ENCODE data around the gene PLA2G2F. TPM values are rescaled to one million over a fixed set of nuclear protein-coding genes. Genes with fewer than 3 reads are reported as not detected.
A peak's percentile ranks its signal among the peaks of the same experiment; 100 is the strongest.

PLA2G2F gene
- total and polyA plus RNA-seq, 9 of the 15 experiments (the other 6 are each of a cell fraction or from before 2014, with no cell fraction given), result not detected

DNA sequence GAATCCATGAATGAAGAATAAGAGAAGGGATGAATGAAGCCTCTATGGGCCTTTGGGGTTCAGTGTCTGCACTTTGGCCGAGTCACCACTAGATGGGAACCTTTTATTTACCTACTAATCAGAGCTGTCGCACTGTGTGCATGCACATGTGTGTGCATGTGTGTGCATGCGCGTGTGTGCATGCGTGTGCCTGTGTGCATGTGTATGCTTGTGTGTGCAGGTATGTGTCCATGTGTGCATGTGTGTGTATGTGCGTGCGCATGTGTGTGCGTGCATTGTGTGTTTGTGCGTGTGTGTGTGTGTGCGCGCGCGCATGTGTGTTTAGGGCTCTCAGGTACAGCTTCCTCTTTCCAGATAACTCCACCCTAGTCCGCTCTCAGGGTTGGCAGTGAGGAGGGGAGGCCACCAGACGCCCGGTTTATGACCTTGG is 26.4 kb downstream of the PLA2G2F start (continued):
- TF ChIP-seq JUN (IDR thresholded peaks at IDR 0.05; ENCODE audit: borderline replicate concordance, low read depth, low read length) (no peak), JUN (CRISPR knock-in tag; IDR thresholded peaks at IDR 0.05; ENCODE audit: borderline replicate concordance) (0 out of 2 replicates have a peak, but pooled peaks have one; percentile 38), ZNF766 (CRISPR knock-in tag; conservative IDR thresholded peaks at IDR 0.05) (no peak), GABPA (tag; conservative IDR thresholded peaks at IDR 0.05; ENCODE audit: low read depth) (no peak), BRD4 (IDR thresholded peaks at IDR 0.05) (no peak), RB1 (IDR thresholded peaks at IDR 0.05; ENCODE audit: low read depth) (no peak), ZBTB1 (CRISPR knock-in tag; IDR thresholded peaks at IDR 0.05; ENCODE audit: borderline replicate concordance, low read depth) (no peak), NR3C1 (CRISPR knock-in tag; IDR thresholded peaks at IDR 0.05) (no peak), SOX6 (IDR thresholded peaks at IDR 0.05) (no peak), DACH1 (IDR thresholded peaks at IDR 0.05; ENCODE audit: partially characterized antibody) (no peak), CHD4 (IDR thresholded peaks at IDR 0.05; ENCODE audit: insufficient read depth, insufficient replicate concordance, low read depth, low read length, poor library complexity, severe bottlenecking) (no peak), HLTF (IDR thresholded peaks at IDR 0.05) (peak; percentile 64; the same call in 1 of the 2 replicates), KDM1A (IDR thresholded peaks at IDR 0.05) (peak in 1 of 2 experiments; percentile 99; a peak in 2 of 4 replicates), ARHGAP35 (IDR thresholded peaks at IDR 0.05; ENCODE audit: partially characterized antibody) (peak; percentile 28), ESRRB (CRISPR knock-in tag; IDR thresholded peaks at IDR 0.05; ENCODE audit: borderline replicate concordance) (no peak), ZNF134 (CRISPR knock-in tag; conservative IDR thresholded peaks at IDR 0.05) (no peak)
- TF ChIP-seq, protein P1, sequence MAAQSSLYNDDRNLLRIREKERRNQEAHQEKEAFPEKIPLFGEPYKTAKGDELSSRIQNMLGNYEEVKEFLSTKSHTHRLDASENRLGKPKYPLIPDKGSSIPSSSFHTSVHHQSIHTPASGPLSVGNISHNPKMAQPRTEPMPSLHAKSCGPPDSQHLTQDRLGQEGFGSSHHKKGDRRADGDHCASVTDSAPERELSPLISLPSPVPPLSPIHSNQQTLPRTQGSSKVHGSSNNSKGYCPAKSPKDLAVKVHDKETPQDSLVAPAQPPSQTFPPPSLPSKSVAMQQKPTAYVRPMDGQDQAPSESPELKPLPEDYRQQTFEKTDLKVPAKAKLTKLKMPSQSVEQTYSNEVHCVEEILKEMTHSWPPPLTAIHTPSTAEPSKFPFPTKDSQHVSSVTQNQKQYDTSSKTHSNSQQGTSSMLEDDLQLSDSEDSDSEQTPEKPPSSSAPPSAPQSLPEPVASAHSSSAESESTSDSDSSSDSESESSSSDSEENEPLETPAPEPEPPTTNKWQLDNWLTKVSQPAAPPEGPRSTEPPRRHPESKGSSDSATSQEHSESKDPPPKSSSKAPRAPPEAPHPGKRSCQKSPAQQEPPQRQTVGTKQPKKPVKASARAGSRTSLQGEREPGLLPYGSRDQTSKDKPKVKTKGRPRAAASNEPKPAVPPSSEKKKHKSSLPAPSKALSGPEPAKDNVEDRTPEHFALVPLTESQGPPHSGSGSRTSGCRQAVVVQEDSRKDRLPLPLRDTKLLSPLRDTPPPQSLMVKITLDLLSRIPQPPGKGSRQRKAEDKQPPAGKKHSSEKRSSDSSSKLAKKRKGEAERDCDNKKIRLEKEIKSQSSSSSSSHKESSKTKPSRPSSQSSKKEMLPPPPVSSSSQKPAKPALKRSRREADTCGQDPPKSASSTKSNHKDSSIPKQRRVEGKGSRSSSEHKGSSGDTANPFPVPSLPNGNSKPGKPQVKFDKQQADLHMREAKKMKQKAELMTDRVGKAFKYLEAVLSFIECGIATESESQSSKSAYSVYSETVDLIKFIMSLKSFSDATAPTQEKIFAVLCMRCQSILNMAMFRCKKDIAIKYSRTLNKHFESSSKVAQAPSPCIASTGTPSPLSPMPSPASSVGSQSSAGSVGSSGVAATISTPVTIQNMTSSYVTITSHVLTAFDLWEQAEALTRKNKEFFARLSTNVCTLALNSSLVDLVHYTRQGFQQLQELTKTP (IDR thresholded peaks at IDR 0.05; ENCODE audit: low read depth in 1 of 2, partially characterized antibody in 2 of 2), result peak in 1 of 2 experiments; percentile 67
- TF ChIP-seq, protein P2, sequence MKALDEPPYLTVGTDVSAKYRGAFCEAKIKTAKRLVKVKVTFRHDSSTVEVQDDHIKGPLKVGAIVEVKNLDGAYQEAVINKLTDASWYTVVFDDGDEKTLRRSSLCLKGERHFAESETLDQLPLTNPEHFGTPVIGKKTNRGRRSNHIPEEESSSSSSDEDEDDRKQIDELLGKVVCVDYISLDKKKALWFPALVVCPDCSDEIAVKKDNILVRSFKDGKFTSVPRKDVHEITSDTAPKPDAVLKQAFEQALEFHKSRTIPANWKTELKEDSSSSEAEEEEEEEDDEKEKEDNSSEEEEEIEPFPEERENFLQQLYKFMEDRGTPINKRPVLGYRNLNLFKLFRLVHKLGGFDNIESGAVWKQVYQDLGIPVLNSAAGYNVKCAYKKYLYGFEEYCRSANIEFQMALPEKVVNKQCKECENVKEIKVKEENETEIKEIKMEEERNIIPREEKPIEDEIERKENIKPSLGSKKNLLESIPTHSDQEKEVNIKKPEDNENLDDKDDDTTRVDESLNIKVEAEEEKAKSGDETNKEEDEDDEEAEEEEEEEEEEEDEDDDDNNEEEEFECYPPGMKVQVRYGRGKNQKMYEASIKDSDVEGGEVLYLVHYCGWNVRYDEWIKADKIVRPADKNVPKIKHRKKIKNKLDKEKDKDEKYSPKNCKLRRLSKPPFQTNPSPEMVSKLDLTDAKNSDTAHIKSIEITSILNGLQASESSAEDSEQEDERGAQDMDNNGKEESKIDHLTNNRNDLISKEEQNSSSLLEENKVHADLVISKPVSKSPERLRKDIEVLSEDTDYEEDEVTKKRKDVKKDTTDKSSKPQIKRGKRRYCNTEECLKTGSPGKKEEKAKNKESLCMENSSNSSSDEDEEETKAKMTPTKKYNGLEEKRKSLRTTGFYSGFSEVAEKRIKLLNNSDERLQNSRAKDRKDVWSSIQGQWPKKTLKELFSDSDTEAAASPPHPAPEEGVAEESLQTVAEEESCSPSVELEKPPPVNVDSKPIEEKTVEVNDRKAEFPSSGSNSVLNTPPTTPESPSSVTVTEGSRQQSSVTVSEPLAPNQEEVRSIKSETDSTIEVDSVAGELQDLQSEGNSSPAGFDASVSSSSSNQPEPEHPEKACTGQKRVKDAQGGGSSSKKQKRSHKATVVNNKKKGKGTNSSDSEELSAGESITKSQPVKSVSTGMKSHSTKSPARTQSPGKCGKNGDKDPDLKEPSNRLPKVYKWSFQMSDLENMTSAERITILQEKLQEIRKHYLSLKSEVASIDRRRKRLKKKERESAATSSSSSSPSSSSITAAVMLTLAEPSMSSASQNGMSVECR (CRISPR knock-in tag; IDR thresholded peaks at IDR 0.05), result no peak
- TF ChIP-seq, protein P3, sequence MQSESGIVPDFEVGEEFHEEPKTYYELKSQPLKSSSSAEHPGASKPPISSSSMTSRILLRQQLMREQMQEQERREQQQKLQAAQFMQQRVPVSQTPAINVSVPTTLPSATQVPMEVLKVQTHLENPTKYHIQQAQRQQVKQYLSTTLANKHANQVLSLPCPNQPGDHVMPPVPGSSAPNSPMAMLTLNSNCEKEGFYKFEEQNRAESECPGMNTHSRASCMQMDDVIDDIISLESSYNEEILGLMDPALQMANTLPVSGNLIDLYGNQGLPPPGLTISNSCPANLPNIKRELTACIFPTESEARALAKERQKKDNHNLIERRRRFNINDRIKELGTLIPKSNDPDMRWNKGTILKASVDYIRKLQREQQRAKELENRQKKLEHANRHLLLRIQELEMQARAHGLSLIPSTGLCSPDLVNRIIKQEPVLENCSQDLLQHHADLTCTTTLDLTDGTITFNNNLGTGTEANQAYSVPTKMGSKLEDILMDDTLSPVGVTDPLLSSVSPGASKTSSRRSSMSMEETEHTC (IDR thresholded peaks at IDR 0.05), result no peak

Data from K562 (cell line).